ENCODE results near the gene BRD1. TPM values are rescaled to one million over a fixed set of nuclear protein-coding genes. Genes with fewer than 3 reads are reported as not detected.
A peak's percentile ranks its signal among the peaks of the same experiment; 100 is the strongest.

The BRD1 gene
- total RNA-seq, 2 experiments from 2014 or later, result 24.5 to 29.0 TPM

DNA sequence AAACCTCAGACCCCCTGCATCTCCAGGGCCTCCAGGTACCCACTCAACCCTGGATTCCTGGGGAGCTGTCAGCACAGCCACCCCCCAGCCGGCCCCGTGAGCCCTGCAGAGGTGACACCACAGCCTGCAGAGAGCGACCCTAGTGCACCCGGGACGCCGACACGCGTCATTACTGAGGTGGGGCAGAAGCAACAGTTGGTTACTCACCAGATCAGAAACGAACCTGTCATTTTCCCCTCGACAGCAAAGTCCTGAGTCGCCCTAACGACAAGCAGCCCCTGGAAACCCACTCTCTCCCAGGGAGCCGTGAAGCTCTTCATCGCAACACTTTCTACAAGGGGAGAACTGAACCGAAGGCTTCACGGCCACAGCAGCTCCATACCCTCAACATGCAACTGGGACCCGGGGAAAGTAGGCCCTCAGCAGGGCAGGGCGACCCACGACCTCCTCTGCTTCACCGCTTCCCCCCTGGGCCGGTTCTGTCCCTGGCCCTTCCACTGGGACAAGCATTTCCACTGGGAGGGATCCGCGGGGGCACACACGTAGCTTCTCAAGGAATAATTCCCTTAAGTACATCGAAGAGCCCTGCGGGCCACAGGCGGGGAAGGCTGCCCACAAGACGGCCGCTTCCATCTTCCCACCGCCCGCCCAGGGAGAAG, 1.6 kb downstream of the BRD1 start:
- intact Hi-C loops (cut with micrococcal nuclease), result no loop called here
- Mint-ChIP-seq H3K9me3 (peaks cover 2% of the 10 kb centered on the region), H3K4me3 (peak overlapping the region; percentile 90), H3K4me1 (ENCODE audit: low read depth) (peaks cover 51% of the 10 kb centered on the region), H3K27ac (peak overlapping the region; percentile 95), H3K36me3 (ENCODE audit: low read depth) (peaks cover 35% of the 10 kb centered on the region), H3K27me3 (no peaks in the 10 kb centered on the region)
- DNase-seq, result peak; percentile 90
- POLR2A ChIA-PET, result interaction anchor here (0.8 to 1.7 kb wide), 16 partner anchors 9 to 365 kb away, joined by 3 to 7 read pairs (median 4); no protein-coding TSS in a partner anchor
- TF ChIP-seq, protein P1, sequence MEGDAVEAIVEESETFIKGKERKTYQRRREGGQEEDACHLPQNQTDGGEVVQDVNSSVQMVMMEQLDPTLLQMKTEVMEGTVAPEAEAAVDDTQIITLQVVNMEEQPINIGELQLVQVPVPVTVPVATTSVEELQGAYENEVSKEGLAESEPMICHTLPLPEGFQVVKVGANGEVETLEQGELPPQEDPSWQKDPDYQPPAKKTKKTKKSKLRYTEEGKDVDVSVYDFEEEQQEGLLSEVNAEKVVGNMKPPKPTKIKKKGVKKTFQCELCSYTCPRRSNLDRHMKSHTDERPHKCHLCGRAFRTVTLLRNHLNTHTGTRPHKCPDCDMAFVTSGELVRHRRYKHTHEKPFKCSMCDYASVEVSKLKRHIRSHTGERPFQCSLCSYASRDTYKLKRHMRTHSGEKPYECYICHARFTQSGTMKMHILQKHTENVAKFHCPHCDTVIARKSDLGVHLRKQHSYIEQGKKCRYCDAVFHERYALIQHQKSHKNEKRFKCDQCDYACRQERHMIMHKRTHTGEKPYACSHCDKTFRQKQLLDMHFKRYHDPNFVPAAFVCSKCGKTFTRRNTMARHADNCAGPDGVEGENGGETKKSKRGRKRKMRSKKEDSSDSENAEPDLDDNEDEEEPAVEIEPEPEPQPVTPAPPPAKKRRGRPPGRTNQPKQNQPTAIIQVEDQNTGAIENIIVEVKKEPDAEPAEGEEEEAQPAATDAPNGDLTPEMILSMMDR (IDR thresholded peaks at IDR 0.05), result no peak
- CTCF ChIA-PET, result no interaction called here
- peak; percentile 88 for ATAC-seq

DNA sequence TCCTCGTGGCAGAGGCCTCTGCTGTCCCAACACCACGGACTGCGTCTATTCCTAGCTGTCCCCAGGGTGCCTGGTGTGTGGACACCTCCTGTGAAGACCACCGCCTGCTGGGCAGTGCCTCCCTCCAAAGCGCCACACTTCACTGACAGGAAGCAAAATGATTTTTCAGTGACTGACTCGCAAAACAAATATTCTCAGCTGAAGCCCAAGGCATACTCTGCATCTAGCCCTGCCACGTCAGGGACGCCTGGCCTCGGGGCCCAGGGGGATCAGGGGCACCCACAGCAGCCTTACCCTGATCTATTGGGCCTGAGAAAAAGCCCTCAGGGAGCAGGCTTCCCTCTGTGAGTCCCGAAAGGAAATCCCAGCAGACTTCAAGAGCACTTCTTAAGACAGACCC, 2.2 kb downstream of the BRD1 start:
- ChIA-PET POLR2A (interaction anchor here (0.8 to 1.7 kb wide), 15 partner anchors 10 to 366 kb away, joined by 3 to 7 read pairs (median 4); no protein-coding TSS in a partner anchor), CTCF (no interaction called here)
- TF ChIP-seq, protein P1 (IDR thresholded peaks at IDR 0.05), result no peak
- peaks cover 41% of the 10 kb centered on the region for H3K36me3 Mint-ChIP-seq (ENCODE audit: low read depth)
- H3K4me1 Mint-ChIP-seq (ENCODE audit: low read depth), result peaks cover 58% of the 10 kb centered on the region
- no peak for ATAC-seq
- H3K9me3 Mint-ChIP-seq, result peaks cover 2% of the 10 kb centered on the region
- DNase-seq, result no peak
- H3K27me3 Mint-ChIP-seq, result no peaks in the 10 kb centered on the region
- intact Hi-C loops (cut with micrococcal nuclease), result no loop called here
- peak overlapping the region; percentile 90 for H3K4me3 Mint-ChIP-seq
- peak overlapping the region; percentile 95 for H3K27ac Mint-ChIP-seq

DNA sequence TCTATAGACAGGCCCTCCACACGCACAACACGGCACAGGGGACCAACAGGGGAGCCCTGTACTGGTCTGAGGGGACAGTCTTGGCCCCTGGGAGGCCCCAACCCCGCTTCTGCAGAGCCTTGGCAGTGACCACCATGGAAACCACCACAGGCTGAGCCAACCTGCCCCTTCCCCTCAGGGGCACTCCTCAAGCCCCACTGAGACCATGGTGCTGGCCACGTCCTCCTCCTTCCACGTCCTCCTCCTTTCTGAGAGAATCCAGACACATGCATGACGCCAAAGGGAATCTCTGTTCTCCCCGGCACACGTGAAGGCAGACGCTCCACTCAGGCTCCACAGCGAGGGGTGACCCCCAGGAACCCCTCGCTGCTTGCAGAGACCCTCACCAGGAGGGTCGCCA, 2.7 kb downstream of the BRD1 start:
- ATAC-seq, result no peak
- H3K4me3 Mint-ChIP-seq, result peak overlapping the region; percentile 33
- H3K9me3 Mint-ChIP-seq, result peaks cover 2% of the 10 kb centered on the region
- intact Hi-C loops (cut with micrococcal nuclease), result no loop called here
- CTCF ChIA-PET, result no interaction called here
- H3K36me3 Mint-ChIP-seq (ENCODE audit: low read depth), result peaks cover 45% of the 10 kb centered on the region
- H3K27ac Mint-ChIP-seq, result peak overlapping the region; percentile 95
- H3K27me3 Mint-ChIP-seq, result no peaks in the 10 kb centered on the region
- POLR2A ChIA-PET, result interaction anchor here (1.7 kb wide), 1 partner anchor 15 kb away, joined by 5 read pairs; no protein-coding TSS in a partner anchor
- TF ChIP-seq, protein P1 (IDR thresholded peaks at IDR 0.05), result no peak
- DNase-seq, result no peak
- H3K4me1 Mint-ChIP-seq (ENCODE audit: low read depth), result peaks cover 60% of the 10 kb centered on the region

- ChIA-PET CTCF (no interaction called here), POLR2A (no interaction called here)
- H3K4me1 Mint-ChIP-seq (ENCODE audit: low read depth), result peaks cover 54% of the 10 kb centered on the region
- intact Hi-C loops (cut with micrococcal nuclease), result no loop called here
- ATAC-seq (no peak), DNase-seq (no peak)
- H3K36me3 Mint-ChIP-seq (ENCODE audit: low read depth), result peaks cover 45% of the 10 kb centered on the region
- H3K27ac Mint-ChIP-seq, result peak overlapping the region; percentile 95
- H3K4me3 Mint-ChIP-seq, result peak overlapping the region; percentile 33
- no peaks in the 10 kb centered on the region for H3K27me3 Mint-ChIP-seq
- H3K9me3 Mint-ChIP-seq, result no peaks in the 10 kb centered on the region
- TF ChIP-seq, protein P1 (IDR thresholded peaks at IDR 0.05), result no peak
Observed at GRCh38 chr22:49824185-49824925, 3.3 kb downstream of the BRD1 start.

Measured in activated CD8-positive, alpha-beta T cell treated with anti-CD3 and anti-CD28 coated beads for 36 hours (primary cell).